GM21526 (cell line): ENCODE measurements around the gene TICAM2.
"Not testable (repeated sequence)": the region's sequence is repeated elsewhere in the genome, so short reads cannot be mapped to it uniquely, and the experiment has no call there.

ENCODE experiments used
- ATAC-seq: cut with Tn5 transposase; IDR thresholded peaks from one replicate; pipeline ENCODE4 v1.9.1; 2021; ENCODE audit warnings: moderate library complexity; ENCODE audit not compliant: unreplicated experiment, low FRiP score

TICAM2 gene, protein sequence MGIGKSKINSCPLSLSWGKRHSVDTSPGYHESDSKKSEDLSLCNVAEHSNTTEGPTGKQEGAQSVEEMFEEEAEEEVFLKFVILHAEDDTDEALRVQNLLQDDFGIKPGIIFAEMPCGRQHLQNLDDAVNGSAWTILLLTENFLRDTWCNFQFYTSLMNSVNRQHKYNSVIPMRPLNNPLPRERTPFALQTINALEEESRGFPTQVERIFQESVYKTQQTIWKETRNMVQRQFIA

DNA sequence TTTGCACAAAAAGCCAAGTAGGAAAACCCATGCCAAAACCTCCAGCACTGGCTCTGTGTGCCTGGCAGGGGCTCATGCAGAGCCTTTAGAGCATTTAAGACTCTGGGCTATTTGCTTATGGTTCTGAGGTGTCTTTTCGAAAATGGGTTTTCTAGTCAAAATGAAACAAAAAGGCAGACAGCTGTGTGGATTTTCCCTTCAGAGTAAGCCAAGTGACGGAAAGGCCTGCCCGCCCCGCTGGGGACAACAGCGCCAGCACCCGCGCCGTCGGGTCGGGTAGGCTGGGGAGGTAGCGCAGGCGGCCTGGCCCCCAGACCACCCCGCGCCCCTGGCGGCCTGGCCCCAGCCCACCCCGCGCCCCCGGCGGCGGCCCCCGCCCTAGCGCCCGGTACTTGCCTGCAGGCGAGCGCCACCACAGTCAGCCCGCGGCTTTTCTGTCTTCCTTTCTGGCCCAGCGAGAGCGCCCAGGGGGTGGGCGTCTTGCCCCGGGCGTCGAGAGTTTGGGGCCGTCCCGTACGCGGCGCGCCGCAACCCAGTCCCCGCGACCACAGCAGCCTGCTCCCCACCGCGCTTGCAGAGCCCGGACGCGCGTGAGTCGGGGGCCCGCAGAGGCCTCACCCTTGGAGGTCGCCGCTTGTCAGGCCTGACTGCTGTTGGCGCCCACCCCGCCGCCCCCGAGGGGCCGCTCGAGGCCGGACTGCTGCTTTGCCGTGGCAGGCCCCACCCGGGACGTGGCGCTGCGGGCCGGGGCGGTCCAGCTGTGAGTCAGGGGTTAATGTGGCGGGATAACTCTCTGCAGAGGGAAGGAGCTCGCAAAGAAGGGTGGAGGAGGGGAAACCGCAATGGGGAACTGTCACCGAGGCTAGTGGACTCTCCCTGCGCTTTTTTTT is at the start of gene TICAM2:
TICAM2 (minus strand) TSS at position 779 of the 890 bp plus-strand sequence. CDS start 21,223 bp downstream, outside the sequence.
- peak; percentile 68 for ATAC-seq

DNA sequence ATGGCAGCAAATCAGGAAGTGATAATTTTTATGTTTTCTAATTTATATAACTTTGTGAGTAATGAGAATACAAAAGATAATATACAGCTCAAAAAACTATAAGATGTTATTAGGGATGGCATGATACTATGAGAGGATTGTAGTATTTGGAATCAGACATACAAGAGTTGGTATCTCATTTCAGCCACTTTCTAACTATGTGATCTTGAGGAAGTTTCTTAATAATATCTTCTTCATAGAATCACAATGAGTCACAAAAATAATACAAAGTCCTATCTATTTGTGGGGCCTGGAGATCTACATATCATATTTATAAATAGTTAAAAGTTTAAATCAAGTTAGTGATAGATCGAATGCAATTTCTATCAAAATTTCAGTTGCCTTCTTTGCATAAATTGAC is 47.3 kb upstream of the TICAM2 start:
- ATAC-seq: no peak

DNA sequence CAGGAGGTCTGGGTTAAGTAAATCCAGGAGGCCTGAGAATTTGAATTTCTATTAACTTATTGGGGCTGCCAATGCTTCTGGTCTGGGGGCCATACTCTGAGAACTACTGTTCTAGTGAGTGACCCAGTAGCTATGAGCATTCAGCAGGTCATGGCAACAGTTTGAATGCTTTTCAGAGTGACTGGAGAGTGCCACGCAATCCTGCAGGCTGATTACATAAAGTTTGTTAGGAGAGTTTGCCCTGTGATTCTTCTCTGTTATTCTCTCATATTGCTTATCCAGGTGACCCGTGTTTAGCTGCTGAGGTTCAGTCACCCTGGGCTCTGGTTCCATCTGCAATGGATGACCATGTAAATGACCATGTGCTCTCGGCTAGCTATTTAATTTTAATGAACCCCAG is 45.8 kb upstream of the TICAM2 start:
- no peak for ATAC-seq

DNA sequence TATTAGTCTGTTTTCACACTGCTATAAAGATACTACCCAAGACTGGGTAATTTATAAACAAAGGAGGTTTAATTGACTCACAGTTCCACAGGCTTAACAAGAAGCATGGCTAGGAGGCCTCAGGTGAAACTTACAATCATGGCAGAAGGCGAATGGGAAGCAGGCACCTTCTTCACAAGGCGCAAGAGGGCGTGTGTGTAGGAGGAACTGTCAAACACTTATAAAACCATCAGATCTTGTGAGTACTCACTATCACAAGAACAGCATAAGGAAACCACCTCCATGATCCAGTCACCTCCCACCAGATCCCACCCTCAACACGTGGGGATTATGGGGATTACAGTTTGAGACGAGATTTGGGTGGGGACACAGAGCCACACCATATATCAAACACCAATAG is 43.1 kb upstream of the TICAM2 start:
- not testable (repeated sequence) for ATAC-seq

DNA sequence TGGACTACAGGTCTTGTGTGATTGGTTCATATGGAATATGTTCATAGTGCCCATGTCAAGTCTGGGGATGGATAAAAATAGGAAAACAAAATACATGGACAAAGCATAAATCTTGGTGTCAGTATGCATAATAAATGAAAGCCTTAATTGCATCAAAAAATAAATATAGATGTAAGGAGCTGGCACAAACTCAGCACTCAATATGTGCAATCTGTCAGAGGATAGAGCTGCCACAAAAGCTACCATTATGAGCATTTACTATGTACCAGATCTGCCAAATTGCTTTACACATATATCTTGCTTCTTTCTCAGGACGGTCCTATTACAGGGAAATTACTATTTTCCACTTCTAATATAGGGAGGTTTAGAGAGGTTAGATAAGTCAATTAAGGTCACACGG is 41.8 kb upstream of the TICAM2 start:
- ATAC-seq: no peak

DNA sequence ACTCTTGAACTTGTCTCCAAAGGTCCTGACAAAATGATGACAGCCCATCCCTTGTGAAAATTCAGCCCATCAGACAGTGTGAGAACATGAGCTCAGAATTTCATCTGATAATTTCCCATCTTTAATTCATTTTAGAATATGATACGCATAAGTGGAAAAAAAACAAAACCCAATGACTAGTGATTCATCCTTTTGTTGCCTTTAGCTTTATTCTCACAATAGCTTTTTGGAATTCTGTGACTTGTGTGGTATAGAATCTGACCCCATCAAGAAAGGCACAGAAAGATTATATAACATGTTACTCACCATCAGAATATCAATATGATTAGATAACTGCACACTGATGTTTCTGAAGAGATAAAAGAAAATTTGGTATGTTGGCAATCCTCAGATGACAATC is 39.7 kb upstream of the TICAM2 start:
- no peak for ATAC-seq

DNA sequence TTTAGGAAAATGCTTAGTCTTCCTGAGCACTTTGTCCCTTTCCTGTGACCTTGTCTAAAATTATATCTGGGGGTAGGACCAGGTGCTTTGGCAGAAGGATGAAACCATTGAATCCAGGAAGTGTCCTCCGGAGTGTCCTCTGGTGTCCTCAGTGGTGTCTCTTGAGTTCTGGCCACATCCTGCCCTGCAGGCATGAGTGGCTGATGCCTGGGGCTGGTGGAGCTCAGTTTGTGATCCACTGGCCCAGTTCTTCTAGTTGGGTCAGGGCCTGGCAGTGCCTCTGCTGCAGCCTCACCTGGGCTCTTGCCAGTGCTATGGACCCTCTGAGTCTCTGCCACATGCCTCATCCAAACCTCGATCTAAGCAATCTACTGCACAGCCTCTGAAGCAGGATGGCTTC is 38.0 kb upstream of the TICAM2 start:
- no peak for ATAC-seq

DNA sequence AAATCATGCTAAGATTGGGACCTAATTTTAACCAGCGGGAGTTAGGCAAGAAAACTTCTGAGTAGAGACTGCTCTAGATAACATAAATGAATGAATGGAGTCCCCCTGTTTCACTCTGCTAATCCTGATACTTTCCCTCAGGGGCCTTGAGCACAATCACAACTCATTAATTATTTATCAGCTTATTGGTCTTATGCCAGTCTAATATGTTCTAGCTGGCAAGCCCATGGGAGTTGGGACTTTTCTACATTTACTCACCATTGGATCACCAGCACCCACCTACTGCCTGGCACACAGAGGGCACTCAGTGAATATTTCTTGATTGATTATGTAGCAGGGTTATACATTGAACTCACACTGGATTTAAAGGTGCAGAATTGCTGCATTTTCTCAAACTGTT is 37.1 kb upstream of the TICAM2 start:
- no peak for ATAC-seq

DNA sequence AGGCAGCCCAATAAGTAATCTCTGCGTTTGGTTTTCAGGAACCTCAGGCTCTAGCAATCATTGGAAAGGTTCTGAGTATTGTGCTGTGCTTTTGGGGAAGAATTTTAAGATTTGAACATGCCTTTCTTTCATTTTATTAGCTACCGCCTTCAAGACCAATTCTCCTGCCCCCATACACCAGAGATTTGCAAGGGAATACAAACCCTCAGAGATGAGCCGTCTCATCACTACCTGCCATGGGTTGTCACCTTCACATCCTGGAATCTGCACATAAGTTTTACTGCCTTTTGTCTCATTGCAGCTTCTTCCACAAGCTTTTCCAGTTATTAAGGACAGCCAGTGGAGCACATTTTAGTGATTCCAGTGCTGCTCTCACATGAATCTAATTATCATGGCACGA is 35.2 kb upstream of the TICAM2 start:
- ATAC-seq: no peak

DNA sequence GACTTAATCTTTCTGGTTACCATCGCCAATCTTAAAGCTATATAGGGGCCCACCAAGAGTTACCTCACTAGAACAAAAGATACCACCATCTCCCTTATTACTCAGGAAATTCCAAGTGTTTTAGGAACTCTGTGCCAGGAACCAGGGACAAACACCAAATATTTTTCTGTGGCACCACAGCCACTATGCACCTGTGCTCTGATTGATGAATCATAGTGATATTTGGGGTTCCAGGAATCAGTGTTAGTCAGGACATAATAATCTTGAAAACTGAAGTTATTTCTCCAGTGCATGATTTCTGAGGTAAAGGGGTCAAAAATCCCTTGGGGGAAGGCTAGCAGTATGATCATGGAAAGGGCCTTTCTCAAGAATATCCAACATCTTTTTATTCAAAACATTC is 33.7 kb upstream of the TICAM2 start:
- ATAC-seq: no peak

DNA sequence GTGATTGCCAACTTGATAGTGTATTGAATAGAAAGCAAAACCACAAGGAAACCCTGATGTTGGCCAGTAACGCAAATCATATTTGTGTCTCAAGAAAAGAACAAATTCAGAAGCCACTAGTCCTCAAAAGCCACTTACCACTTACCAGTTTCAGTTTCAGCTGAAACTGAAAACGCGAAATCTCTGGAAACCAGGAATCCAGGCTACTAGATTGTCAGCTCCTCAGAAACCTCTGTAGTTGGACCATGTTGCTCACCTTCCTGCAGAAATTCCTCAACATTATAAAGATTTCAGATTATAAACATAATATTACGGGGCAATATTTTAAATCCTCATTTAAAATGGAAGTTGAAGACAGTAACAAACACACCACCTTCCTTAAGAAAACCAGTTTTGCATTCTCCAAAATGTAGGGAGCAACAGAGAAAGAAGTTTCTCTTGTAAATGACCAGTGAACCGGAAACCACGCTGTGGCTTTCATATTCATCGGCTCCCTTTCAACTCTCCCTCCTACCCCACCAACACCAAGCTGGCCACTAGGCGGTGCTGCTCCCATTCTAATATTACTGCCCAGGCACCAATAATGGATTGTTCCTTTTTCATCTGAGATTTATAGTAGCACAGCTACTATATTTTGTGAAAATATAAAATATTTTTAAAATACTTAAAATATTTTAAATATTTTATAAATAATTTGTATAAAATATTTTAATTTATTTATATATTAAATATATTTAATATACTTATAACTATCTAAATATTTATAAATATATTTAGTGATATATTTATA is 32.3 kb upstream of the TICAM2 start:
- peak; percentile 68 for ATAC-seq

DNA sequence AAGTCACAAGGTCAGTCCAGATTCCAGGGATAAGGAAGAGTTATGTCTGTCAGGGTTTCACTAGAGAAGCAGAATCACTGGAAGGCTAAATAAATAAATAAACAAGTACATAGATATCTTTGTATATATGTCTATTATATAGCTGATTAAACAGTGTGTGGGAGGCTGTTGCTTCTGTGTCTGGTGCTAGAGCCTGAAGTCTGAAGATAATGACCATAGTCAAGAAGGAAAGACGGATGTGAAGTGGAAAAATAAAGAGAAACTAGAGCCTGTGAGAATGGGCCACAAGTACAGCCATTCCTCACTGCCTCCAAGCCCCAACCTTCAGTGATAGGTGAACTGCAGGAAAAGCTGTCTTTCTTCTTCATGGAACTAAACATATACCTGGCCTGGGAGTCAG is 27.6 kb upstream of the TICAM2 start:
- no peak for ATAC-seq

DNA sequence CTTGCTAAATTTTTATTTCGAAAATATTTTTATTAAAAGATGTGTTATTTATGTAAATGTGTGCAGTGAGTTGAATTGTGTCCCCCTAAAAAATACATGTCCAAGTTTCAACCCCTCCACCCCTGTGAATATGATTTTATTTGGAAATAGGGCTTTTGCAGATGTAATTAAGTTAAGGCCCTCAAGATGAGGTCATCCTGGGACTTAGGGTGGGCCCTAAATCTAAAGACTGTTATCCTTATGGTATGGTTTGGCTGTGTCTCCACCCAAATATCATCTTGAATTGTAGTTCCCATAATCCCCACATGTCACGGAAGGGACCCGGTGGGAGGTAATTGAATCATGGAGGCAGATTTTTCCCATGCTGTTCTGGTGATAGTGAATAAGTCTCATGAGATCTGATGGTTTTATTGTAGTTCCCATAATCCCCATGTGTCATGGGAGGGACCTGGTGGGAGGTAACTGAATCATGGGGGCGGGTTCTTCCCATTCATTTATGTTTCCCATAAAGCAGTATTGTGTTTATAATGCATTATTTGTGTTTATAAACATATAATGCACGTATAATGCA is 25.1 kb upstream of the TICAM2 start:
- no peak for ATAC-seq

DNA sequence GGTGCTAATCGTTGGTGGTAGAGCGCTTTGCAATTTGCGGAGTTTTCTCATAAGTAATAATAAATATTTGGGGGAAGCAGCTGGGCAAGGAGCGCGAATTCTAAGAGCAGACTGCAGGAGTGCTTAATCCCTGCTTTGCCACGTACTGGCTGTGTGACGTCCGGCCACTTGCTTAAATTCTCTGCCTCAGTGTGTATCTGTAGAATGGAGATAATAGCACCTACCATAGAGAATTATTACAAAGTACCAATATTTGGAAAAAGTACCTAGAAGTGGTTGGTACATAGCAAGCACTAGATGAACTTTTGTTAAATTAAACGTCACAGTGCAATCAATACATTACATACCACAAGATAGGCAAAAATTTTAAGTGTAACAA is 24.2 kb upstream of the TICAM2 start:
- peak; percentile 28 for ATAC-seq

DNA sequence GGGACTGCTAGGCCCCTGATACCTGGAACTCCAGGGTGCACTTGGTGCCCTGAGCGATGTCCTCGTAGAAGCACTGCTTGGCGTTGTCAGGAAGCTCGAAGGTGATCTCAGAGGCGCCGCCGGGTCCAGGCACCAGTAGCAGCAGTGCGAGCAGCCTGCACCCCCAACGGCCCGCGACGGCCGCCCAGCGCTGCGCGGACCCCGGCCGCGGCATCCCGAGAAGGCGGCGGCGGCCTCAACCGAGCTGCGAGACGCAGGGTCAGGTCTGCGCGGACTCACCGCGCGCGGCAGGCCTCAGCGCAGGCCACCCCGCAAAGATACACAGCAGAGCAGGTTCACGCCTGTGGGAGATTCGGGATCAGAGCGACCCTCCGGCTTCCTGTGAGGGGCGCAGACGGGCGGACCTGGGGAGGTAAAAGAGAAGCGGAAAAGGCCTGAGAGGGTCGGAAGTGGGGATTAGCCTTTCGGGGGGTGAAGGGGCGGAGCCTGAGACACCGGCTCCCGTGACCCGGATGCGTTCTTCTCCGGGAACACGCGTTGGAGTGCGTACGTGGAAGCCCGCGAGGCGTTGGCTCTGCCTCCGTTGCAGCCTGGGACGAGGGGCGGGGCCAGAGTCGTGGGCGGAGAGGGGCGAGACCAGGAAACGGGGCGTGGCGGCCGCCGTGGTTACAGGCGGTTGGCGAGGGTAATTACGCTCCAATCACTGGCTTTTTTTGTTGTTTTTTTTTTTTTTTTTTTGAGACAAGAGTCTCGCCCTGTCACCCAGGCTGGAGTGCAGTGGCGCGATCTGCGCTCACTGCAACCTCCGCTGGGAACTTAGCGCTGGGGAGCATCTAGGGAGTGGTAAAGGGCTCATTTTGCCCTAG is 23.5 kb upstream of the TICAM2 start, which contains the start of gene TMED7:
TMED7 (minus strand) TSS at position 458 of the 866 bp plus-strand sequence; CDS start at position 214, 244 bp downstream.
- peak; percentile 88 for ATAC-seq

DNA sequence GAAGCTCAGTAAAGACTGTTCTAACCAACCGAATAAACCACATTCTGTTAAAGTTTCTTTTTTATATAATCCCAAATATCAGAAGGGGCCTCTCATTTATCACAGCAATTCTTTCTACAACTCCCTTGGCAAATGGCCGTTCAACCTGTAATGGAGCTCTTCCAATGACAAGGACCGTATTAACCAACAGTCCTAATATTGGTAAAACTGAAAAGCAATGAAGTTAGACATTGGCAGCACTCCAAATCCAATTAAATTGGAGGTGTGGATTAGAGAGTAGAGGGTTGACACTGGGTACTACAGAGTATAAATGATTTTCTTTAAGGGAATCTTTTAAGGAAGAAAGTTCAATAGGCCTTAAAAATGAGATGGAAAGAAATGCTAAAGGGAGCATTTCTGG is 22.7 kb upstream of the TICAM2 start:
- ATAC-seq: no peak

DNA sequence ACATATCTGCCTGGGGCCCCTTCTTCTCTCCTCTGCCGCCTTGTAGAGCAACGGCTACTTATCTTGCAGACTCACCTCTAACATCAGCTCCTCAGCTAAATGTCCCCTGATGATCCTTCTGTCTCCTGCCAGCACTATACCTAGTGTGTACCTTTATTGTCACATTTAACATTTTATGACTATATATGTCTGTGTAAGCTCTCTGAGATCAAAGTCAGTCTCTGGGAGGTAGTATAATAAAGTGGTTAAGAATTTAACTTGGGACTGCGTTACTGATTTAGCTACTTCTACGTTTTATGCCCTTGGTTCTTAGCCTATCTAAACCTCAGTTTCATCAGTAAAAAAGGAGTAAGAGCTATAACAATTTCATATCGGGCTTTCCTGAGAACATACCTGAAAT is 21.4 kb upstream of the TICAM2 start:
- ATAC-seq: no peak

DNA sequence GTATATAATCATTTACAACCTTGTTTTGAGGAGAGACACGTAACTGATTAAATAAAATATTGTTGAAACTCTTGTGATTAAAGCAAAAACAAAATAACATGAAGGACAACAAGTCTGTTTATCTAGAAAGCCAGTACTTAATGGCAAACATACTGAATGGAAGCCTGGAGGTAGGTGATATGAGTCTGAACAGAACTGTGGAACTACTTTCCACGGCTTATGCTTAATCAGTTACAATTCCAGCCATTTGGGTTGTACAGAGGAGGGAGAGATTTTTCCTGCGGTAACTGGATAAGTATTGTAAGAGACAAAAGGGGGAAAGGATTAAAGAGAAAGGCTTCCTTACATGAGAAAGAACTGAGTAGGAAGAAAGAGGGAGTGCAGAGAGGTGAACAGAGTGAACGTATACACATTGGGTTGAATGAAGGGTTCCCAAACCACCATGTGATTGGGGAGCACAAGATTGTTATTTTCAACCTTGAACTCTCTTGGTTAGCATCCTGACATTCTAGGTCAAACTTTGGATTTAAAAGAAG is 19.2 kb upstream of the TICAM2 start:
- no peak for ATAC-seq

DNA sequence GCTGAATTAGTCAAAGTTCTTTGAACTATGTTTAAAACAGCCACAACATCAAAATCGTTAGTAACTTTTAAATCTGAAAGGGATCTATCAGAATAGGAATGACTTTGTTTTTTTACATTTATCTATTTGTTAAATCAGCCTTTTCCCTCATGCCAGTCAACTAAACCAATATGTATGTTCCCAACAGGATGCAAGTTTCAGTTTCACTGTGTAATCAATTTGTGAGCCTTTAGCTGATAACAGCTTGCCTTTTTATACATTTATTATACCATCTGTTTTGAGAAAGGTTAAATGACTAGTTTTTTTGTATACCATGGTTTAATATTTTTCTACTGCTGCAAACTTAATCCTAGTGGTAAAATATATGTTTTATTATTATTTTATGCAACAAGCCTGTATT is 14.6 kb upstream of the TICAM2 start:
- ATAC-seq: no peak

DNA sequence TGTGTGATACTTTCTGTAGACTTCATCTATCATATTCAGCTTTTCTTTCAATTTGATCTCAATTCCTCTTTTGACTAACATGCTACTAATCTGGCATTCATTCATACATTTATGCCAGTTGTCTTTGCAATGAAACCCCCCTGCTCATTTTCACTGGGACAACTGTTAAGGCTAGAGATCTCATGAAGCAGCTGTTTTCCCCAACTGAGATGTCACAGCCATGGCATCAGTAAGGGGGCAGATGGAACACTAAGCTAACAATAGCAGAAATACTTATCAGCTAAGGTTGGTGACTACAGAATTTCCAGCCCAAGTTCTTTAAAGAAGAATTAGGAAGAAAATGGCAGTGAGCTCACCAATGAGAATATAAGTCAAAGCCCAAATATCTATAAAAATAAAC is 14.2 kb upstream of the TICAM2 start:
- ATAC-seq: no peak
